GM21825 (cell line): ENCODE measurements around the gene FMNL2.

Experiments used
- ATAC-seq: cut with Tn5 transposase; IDR thresholded peaks from one replicate; pipeline ENCODE4 v1.9.1; 2021; ENCODE audit warnings: mild to moderate bottlenecking, moderate library complexity; ENCODE audit not compliant: unreplicated experiment

Gene FMNL2

GRCh38 chr2:152569186-152569585 is 234.2 kb downstream of the FMNL2 start:
- no peak for ATAC-seq

- no peak for ATAC-seq
These were observed 236.2 kb downstream of the FMNL2 start for GRCh38 chr2:152571048-152571766.

- no peak for ATAC-seq
These were observed 237.1 kb downstream of the FMNL2 start for GRCh38 chr2:152572031-152572430.

- ATAC-seq, result peak; percentile 91
These were observed 238.2 kb downstream of the FMNL2 start for GRCh38 chr2:152573168-152573567.

GRCh38 chr2:152577579-152577978 is 242.6 kb downstream of the FMNL2 start:
- ATAC-seq, result no peak

GRCh38 chr2:152578573-152578972 is 243.6 kb downstream of the FMNL2 start:
- no peak for ATAC-seq

- ATAC-seq, result no peak
These were observed 245.7 kb downstream of the FMNL2 start for GRCh38 chr2:152580714-152581113.

- ATAC-seq, result no peak
These were observed 246.4 kb downstream of the FMNL2 start for GRCh38 chr2:152581360-152581759.

GRCh38 chr2:152582081-152582480 is 247.1 kb downstream of the FMNL2 start:
- ATAC-seq, result no peak

- no peak for ATAC-seq
These were observed 248.7 kb downstream of the FMNL2 start for GRCh38 chr2:152583512-152584229.

- ATAC-seq, result no peak
These were observed 249.3 kb downstream of the FMNL2 start for GRCh38 chr2:152584301-152584700.

GRCh38 chr2:152585830-152586484 is 251.0 kb downstream of the FMNL2 start:
- ATAC-seq, result no peak

- no peak for ATAC-seq
These were observed 252.4 kb downstream of the FMNL2 start for GRCh38 chr2:152587187-152587947.

GRCh38 chr2:152588998-152589397 is 254.0 kb downstream of the FMNL2 start:
- ATAC-seq, result no peak

- peak; percentile 87 for ATAC-seq
These were observed 259.2 kb downstream of the FMNL2 start for GRCh38 chr2:152594022-152594766.

- ATAC-seq, result no peak
These were observed 259.8 kb downstream of the FMNL2 start for GRCh38 chr2:152594792-152595191.

GRCh38 chr2:152598975-152599759 is 264.2 kb downstream of the FMNL2 start:
- ATAC-seq, result no peak

GRCh38 chr2:152600051-152600657 is 265.2 kb downstream of the FMNL2 start:
- ATAC-seq, result no peak

GRCh38 chr2:152600697-152601096 is 265.7 kb downstream of the FMNL2 start:
- ATAC-seq, result no peak
